Gastroesophageal sphincter (tissue), 3 donors: ENCODE data around the gene HAUS2.

Experiments used
- POLR2A ChIP-seq, 2 donors: fragments of 450-650 bp; IDR thresholded peaks; one replicate each; pipeline ENCODE4 v1.6.1; 2017; ENCODE audit warnings: antibody characterized with exemption in 2 of 2, mild to moderate bottlenecking in 2 of 2, moderate library complexity in 1 of 2
- POLR2AphosphoS5 ChIP-seq: sonication (generic); formaldehyde crosslinking; IDR thresholded peaks from one replicate; pipeline ENCODE4 v1.6.1; 2017; ENCODE audit warnings: antibody characterized with exemption
- TF ChIP-seq, protein P1 (sequence below), 4 experiments: fragments of 200-600 bp in 2 of 4; fragments of 450-650 bp in 2 of 4; sonication (generic) in 1 of 4; IDR thresholded peaks; one replicate each; pipeline ENCODE4 v1.5.1; 2017 to 2019; ENCODE audit warnings: antibody characterized with exemption in 4 of 4, mild to moderate bottlenecking in 2 of 4, moderate library complexity in 2 of 4

DNA sequence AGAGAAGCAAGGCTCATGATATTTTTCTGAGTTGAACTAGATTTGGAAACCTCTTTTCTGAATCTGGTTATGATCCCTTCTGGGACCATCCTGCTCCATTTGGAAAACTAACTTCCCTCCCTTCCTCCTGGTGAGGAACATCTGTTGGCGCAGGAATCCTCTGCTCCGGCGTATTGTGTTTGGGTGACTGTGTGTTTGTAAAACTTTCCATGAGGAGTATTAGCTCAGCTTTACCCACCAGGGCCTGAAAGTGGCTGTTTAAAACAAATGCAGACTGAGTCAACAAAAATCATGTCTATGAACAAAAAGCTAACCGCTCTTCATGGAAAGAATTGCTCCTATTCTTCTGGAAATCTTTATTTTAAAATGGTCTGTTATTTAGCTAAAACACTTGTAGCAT lies 44.5 kb downstream of the HAUS2 start:
- TF ChIP-seq, protein P1, sequence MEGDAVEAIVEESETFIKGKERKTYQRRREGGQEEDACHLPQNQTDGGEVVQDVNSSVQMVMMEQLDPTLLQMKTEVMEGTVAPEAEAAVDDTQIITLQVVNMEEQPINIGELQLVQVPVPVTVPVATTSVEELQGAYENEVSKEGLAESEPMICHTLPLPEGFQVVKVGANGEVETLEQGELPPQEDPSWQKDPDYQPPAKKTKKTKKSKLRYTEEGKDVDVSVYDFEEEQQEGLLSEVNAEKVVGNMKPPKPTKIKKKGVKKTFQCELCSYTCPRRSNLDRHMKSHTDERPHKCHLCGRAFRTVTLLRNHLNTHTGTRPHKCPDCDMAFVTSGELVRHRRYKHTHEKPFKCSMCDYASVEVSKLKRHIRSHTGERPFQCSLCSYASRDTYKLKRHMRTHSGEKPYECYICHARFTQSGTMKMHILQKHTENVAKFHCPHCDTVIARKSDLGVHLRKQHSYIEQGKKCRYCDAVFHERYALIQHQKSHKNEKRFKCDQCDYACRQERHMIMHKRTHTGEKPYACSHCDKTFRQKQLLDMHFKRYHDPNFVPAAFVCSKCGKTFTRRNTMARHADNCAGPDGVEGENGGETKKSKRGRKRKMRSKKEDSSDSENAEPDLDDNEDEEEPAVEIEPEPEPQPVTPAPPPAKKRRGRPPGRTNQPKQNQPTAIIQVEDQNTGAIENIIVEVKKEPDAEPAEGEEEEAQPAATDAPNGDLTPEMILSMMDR (IDR thresholded peaks at IDR 0.05), result no peak
- TF ChIP-seq POLR2A (IDR thresholded peaks at IDR 0.05), result no peak
- TF ChIP-seq POLR2AphosphoS5, result no peak
